Omental fat pad (tissue), 4 donors: ENCODE data around the gene KHDC4. TPM values are rescaled to one million over a fixed set of nuclear protein-coding genes. Genes with fewer than 3 reads are reported as not detected.
A peak's percentile ranks its signal among the peaks of the same experiment; 100 is the strongest.

Experiments used
- ATAC-seq: fragments of 150-250 bp; one replicate; pipeline ENCODE4 v1.9.1; 2016; ENCODE audit warnings: mild to moderate bottlenecking, moderate library complexity; ENCODE audit not compliant: low FRiP score
- DNase-seq: peaks from one replicate; pipeline ENCODE4 v3.0.0-alpha.2; 2019; ENCODE audit warnings: low spot score
- total RNA-seq, 4 donors: library from RNA; depleted of rRNA; stranded (reverse); fragments of >200 nt; gene quantifications; one replicate each; pipeline ENCODE4 v1.1.0, GENCODE V29; 2016
- TF ChIP-seq, protein P1 (sequence below), 3 donors: fragments of 450-650 bp; IDR thresholded peaks; one replicate each; pipeline ENCODE4 v1.5.1; 2016 to 2017; ENCODE audit warnings: antibody characterized with exemption in 3 of 3, mild to moderate bottlenecking in 3 of 3, moderate library complexity in 2 of 3

The KHDC4 gene
- total RNA-seq, 4 donors from 2014 or later: 28.8 to 54.2 (median 42.7) TPM

DNA sequence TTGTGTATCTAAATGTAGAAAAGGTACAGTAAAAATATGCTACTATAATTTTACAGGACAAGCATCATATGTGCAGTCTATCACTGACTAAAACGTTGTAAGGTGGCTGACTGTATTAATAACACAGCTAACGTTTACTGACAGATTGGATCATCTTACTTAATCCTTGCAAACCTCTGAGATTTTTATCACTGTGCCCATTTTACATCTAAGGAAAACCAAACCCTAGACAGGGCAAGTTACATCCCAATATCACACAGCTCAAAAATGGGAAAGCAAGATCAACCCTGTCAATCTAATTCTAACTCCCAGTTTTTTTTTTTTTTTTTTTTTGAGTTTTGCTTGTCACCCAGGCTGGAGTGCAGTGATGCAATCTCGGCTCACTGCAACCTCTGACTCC, 15.6 kb downstream of the KHDC4 start:
- DNase-seq (no peak), ATAC-seq (no peak)
- TF ChIP-seq, protein P1, sequence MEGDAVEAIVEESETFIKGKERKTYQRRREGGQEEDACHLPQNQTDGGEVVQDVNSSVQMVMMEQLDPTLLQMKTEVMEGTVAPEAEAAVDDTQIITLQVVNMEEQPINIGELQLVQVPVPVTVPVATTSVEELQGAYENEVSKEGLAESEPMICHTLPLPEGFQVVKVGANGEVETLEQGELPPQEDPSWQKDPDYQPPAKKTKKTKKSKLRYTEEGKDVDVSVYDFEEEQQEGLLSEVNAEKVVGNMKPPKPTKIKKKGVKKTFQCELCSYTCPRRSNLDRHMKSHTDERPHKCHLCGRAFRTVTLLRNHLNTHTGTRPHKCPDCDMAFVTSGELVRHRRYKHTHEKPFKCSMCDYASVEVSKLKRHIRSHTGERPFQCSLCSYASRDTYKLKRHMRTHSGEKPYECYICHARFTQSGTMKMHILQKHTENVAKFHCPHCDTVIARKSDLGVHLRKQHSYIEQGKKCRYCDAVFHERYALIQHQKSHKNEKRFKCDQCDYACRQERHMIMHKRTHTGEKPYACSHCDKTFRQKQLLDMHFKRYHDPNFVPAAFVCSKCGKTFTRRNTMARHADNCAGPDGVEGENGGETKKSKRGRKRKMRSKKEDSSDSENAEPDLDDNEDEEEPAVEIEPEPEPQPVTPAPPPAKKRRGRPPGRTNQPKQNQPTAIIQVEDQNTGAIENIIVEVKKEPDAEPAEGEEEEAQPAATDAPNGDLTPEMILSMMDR (IDR thresholded peaks at IDR 0.05): no peak

DNA sequence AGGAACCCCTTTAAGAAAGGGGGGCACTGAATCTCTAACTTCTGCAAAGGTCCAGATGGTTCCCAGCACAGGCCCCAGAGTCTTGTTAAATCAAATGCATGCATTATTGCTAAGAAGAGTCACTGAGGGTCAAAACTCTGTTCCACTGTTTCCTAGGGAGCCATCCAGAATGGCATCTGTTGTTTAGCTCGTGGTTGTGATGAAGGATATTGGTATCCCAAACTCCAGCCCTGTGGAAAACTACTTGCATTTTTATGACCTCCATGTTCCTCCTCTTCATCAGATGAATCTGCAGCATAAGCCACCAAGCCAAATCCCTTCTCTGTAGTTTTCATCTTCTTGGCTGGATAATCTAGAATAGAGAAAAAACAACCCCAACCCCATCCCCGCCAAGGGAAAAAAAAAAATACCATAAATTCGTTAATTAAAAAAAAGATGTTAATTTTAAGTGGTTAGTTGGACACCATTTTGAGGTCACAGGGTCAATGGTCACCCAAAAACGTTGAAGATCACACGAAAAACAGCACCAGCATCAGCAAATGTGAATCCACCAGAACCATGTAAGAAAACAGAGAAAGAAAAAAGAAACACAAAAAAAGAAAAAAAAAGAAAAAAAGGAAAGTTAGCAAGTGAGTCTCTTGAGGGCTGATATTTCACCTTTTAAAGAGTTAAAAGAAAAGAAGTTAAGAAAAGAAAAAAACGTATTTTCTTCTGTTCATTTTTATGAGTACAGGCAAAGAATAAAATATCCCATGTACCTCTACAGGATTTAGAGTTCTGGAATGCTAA, 20.1 kb downstream of the KHDC4 start:
- ATAC-seq (no peak), DNase-seq (no peak)
- TF ChIP-seq, protein P1 (IDR thresholded peaks at IDR 0.05): no peak

GRCh38 chr1:155912056-155912536, 22.1 kb downstream of the KHDC4 start:
- ATAC-seq: no peak
- TF ChIP-seq, protein P1 (IDR thresholded peaks at IDR 0.05): no peak
- DNase-seq: no peak

DNA sequence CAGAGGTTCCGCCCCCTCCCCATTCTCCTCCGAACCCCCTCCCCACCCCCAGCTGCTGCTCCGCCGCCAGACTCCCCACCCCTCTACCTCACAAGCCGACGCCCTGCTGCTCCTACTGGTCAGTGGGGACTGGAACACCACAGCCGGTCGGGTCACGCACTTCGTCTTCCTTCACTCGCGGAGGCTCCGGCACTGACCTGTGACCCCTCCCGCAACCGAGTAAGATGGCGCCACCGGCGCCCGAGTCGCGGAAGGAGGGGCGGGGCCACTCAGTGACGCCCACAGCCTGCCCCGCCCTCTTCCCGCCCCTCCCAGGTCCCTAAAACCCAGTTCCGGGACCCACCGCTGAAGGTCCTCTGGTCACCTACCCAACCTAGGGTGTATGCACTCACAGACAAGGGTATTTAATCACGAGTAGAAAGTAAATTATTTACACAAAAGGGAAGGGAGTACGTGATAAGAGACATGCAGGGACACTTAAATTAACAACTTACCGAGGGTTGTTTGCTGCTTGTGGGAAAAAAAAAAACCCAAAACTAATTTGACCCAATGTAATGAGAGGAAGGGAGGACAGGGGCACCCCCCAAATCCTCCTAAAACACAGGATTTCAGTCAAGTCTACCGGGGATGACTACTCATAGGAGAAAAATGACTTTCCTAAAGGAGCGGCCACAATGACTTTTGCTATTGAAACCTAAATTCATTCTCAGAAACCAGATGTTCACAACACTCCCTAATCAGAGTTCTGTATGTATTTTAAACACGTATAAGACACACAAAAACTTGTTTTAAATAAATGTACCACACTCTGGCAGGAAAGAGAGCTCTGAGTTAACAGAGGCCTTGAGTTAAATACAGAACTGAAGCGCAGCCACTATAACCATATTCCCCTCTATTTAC, 22.8 kb downstream of the KHDC4 start, which contains the start of gene RIT1:
TSS of gene RIT1 (minus strand) at position 194 of the 900 bp plus-strand sequence. CDS start 588 bp downstream, outside the sequence.
- TF ChIP-seq, protein P1 (IDR thresholded peaks at IDR 0.05): no peak
- peak; percentile 50 for DNase-seq
- peak; percentile 92 for ATAC-seq

- TF ChIP-seq, protein P1 (IDR thresholded peaks at IDR 0.05): no peak
- no peak for DNase-seq
- ATAC-seq: peak; percentile 76
Measured at GRCh38 chr1:155910621-155911121, 23.5 kb downstream of the KHDC4 start.

DNA sequence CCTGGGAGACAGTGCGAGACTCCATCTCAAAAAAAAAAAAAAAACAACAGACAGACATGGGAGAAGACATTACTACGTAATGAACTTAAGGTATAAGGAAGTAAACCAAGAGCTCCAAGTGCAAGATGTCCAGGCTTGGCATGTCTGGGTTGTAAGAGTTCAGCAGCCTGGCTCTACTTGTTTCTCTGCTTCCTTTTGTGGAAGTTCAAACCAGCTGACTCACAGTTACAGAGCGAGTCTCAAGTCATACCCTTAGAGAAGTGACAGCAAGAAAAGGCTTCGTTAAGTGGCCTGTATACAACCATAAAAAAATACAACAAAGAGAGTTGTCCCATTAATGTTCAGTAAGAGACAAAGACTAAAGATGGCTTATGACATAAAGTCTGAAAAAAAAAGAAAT, 24.3 kb downstream of the KHDC4 start:
- DNase-seq (no peak), ATAC-seq (no peak)

More for the DNA sequence above, 24.3 kb downstream of the KHDC4 start:
- TF ChIP-seq, protein P1 (IDR thresholded peaks at IDR 0.05): no peak
